ENCODE data around the gene APOL1. TPM values are rescaled to one million over a fixed set of nuclear protein-coding genes. Genes with fewer than 3 reads are reported as not detected.

APOL1 gene
- total and polyA plus RNA-seq, 9 donors, result 11.4 to 75.9 (median 34.4) TPM

- 92 to 94% (median 93%) methylated on average over 14 of the region's 14 CpGs for WGBS, 3 donors
- H3K9me3 ChIP-seq, result no peaks in the 10 kb centered on the region
- H3K27me3 ChIP-seq, result no peaks in the 10 kb centered on the region
- no peaks in the 10 kb centered on the region for H3K4me1 ChIP-seq (ENCODE audit: insufficient read depth)
- no peak overlapping the region for H3K27ac ChIP-seq
- H3K36me3 ChIP-seq, result no peaks in the 10 kb centered on the region
- intact Hi-C loops (cut with DNase I), result no loop called here
- H3K4me3 ChIP-seq, result no peak overlapping the region
- TF ChIP-seq POLR2A (IDR thresholded peaks at IDR 0.05) (no peak), CTCF (IDR thresholded peaks at IDR 0.05) (no peak), EP300 (IDR thresholded peaks at IDR 0.05) (no peak)
- no peak for DNase-seq
Observed at GRCh38 chr22:36316419-36316818, 63.5 kb downstream of the APOL1 start.

Small RNAs within 50 kb of the gene (microRNA-seq; reads per million reads assigned to microRNA genes)
- 0 to 0.16 (median 0) reads per million in 3 donors for gene MIR6819

Small RNAs within 50 kb of the gene (small RNA-seq; reads per million reads assigned to genes)
- not detected for gene MIR6819

Other genes starting within 250 kb of the APOL1 start
- gene RBFOX2, start 224.3 kb upstream of the APOL1 start, total RNA-seq, result 100 to 1,000 TPM in 5 of 7 donors, 10 to 100 TPM in 2; 71.1 to 137 (median 128) TPM
- gene RBFOX2, start 224.3 kb upstream of the APOL1 start, polyA plus RNA-seq, result 100 to 1,000 TPM in 1 of 2 donors, 10 to 100 TPM in 1; 68.7 to 140 TPM
- 10 to 100 TPM; 15.4 to 23.0 (median 18.6) TPM for gene APOL3, start 92.4 kb upstream of the APOL1 start, total RNA-seq
- 10 to 100 TPM; 19.6 to 62.1 TPM for gene APOL3, start 92.4 kb upstream of the APOL1 start, polyA plus RNA-seq
- gene APOL4, start 51.3 kb upstream of the APOL1 start, total RNA-seq, result 10 to 100 TPM in 3 of 7 donors, 1 to 10 TPM in 2, under 1 TPM in 2; 0.31 to 18.6 (median 7.3) TPM
- gene APOL4, start 51.3 kb upstream of the APOL1 start, polyA plus RNA-seq, result 1 to 10 TPM; 5.6 to 8.5 TPM
- 10 to 100 TPM; 21.8 to 38.1 (median 28.2) TPM for gene APOL2, start 13.6 kb upstream of the APOL1 start, total RNA-seq
- 10 to 100 TPM; 13.6 to 33.7 TPM for gene APOL2, start 13.6 kb upstream of the APOL1 start, polyA plus RNA-seq
- 100 to 1,000 TPM; 128 to 452 (median 348) TPM for gene MYH9, start 134.8 kb downstream of the APOL1 start, total RNA-seq
- gene MYH9, start 134.8 kb downstream of the APOL1 start, polyA plus RNA-seq, result 100 to 1,000 TPM; 196 to 530 TPM
- gene TXN2, start 228.5 kb downstream of the APOL1 start, total RNA-seq, result 10 to 100 TPM; 60.9 to 93.7 (median 78.2) TPM
- 100 to 1,000 TPM in 1 of 2 donors, 10 to 100 TPM in 1; 87.4 to 118 TPM for gene TXN2, start 228.5 kb downstream of the APOL1 start, polyA plus RNA-seq